ENCODE measurements around the gene TSHR.
A peak's percentile ranks its signal among the peaks of the same experiment; 100 is the strongest.

The TSHR gene

DNA sequence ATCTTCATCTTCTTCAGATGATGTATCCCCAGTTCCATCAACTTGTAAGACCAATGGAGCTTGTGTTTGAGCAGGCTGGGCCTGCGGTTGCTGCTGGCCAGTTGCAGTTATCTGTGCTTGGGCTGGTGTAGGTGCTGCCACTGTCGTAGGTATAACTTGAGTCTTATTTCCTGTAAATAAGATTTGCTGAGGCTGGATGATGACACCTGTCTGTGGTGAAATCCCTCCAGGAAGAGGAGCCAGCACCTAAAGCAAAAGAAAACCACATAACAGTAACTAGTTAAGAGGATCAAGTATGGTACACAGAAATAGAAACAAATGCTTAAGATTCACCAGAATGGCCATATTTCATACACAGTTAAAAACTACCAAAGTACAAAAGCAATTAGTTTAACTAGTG lies 237.2 kb downstream of the TSHR start:
- Mint-ChIP-seq H3K4me3 (no peak overlapping the region), H3K27me3 (no peaks in the 10 kb centered on the region), H3K4me1 (peaks cover 8 to 21% of the 10 kb centered on the region in 2 donors), H3K27ac (peak overlapping the region; percentile 44), H3K9me3 (no peaks in the 10 kb centered on the region), H3K36me3 (peaks cover 38 to 58% of the 10 kb centered on the region in 2 donors)
- no peak for ATAC-seq (replicated peaks)
- DNase-seq: no peak

- H3K27me3 Mint-ChIP-seq: no peaks in the 10 kb centered on the region
- no peak overlapping the region for H3K27ac Mint-ChIP-seq
- no peak for ATAC-seq (replicated peaks)
Observed at GRCh38 chr14:81193924-81194633, 238.7 kb downstream of the TSHR start.

More at GRCh38 chr14:81193924-81194633, 238.7 kb downstream of the TSHR start:
- peaks cover 8 to 19% of the 10 kb centered on the region in 2 donors for H3K4me1 Mint-ChIP-seq
- peaks cover 31 to 51% of the 10 kb centered on the region in 2 donors for H3K36me3 Mint-ChIP-seq
- no peaks in the 10 kb centered on the region for H3K9me3 Mint-ChIP-seq
- no peak overlapping the region for H3K4me3 Mint-ChIP-seq
- DNase-seq: no peak

Data from stimulated activated naive B cell treated with anti-CD40 and anti-IgM and Interleukin-4, amounts not matched to agents 10 μg/mL and 1 μg/mL and 100 μg/mL, for 72 hours (primary cell).